Activated T-cell treated with anti-CD3 and anti-CD28 coated beads, Interleukin-2, amount 50 U/mL, for 72 hours (primary cell): ENCODE results near the gene ANKH. TPM values are rescaled to one million over a fixed set of nuclear protein-coding genes. Genes with fewer than 3 reads are reported as not detected.

Experiments
- ATAC-seq, 2 donors: fragments of 150-1000 bp; cut with Tn5 transposase; replicated peaks in 1 of 2; 2 replicates each; pipeline ENCODE4 v1.10.0; 2021; ENCODE audit warnings: moderate library complexity in 2 of 2, mild to moderate bottlenecking in 1 of 2
- DNase-seq, 2 donors: peaks; one replicate each; pipeline ENCODE4 v3.0.0; 2021 to 2022; ENCODE audit warnings: mixed read lengths in 1 of 2
- H3K27ac Mint-ChIP-seq: one replicate; pipeline ENCODE4 v1.8.0; 2022; ENCODE audit warnings: mild to moderate bottlenecking, moderate library complexity, mixed read lengths
- H3K27me3 Mint-ChIP-seq: one replicate; pipeline ENCODE4 v1.8.0; 2022; ENCODE audit warnings: low read depth, mixed read lengths
- H3K36me3 Mint-ChIP-seq, 2 donors: one replicate each; pipeline ENCODE4 v1.8.0; 2022; ENCODE audit warnings: mixed read lengths in 2 of 2, mild to moderate bottlenecking in 1 of 2; ENCODE audit not compliant: insufficient read depth in 2 of 2
- H3K4me1 Mint-ChIP-seq: one replicate; pipeline ENCODE4 v1.8.0; 2022; ENCODE audit warnings: low read depth, mixed read lengths
- H3K4me3 Mint-ChIP-seq, 2 donors: one replicate each; pipeline ENCODE4 v1.8.0; 2022; ENCODE audit warnings: mild to moderate bottlenecking in 2 of 2, mixed read lengths in 2 of 2, moderate library complexity in 2 of 2
- H3K9me3 Mint-ChIP-seq, 2 donors: one replicate each; pipeline ENCODE4 v1.8.0; 2022; ENCODE audit warnings: mixed read lengths in 2 of 2
- total RNA-seq, 2 donors: library from RNA; stranded (reverse); gene quantifications; one replicate each; pipeline ENCODE4 v1.2.3, GENCODE V29; 2022

Gene ANKH
- total RNA-seq, 2 donors from 2014 or later: 86.3 to 103 TPM

- ATAC-seq (no peak), DNase-seq (no peak)
- Mint-ChIP-seq H3K36me3 (peaks cover 4% of the 10 kb centered on the region in 2 donors), H3K4me1 (peaks cover 6% of the 10 kb centered on the region), H3K27ac (no peak overlapping the region), H3K9me3 (no peaks in the 10 kb centered on the region), H3K27me3 (no peaks in the 10 kb centered on the region), H3K4me3 (no peak overlapping the region)
Measured at GRCh38 chr5:14766584-14766983, 105.0 kb downstream of the ANKH start.

GRCh38 chr5:14765587-14765986 lies 106.0 kb downstream of the ANKH start:
- H3K27ac Mint-ChIP-seq: no peak overlapping the region
- no peak overlapping the region for H3K4me3 Mint-ChIP-seq
- H3K4me1 Mint-ChIP-seq: peaks cover 6% of the 10 kb centered on the region
- no peak for DNase-seq
- H3K36me3 Mint-ChIP-seq: peaks cover 4% of the 10 kb centered on the region in 2 donors
- no peak for ATAC-seq
- no peaks in the 10 kb centered on the region for H3K9me3 Mint-ChIP-seq
- no peaks in the 10 kb centered on the region for H3K27me3 Mint-ChIP-seq

GRCh38 chr5:14762549-14763216 lies 108.9 kb downstream of the ANKH start:
- Mint-ChIP-seq H3K4me1 (peaks cover 6% of the 10 kb centered on the region), H3K27ac (no peak overlapping the region), H3K27me3 (no peaks in the 10 kb centered on the region), H3K36me3 (peaks cover 4% of the 10 kb centered on the region in 2 donors), H3K4me3 (no peak overlapping the region), H3K9me3 (no peaks in the 10 kb centered on the region)
- ATAC-seq (no peak), DNase-seq (no peak)

GRCh38 chr5:14760548-14761002 lies 111.0 kb downstream of the ANKH start:
- DNase-seq (no peak), ATAC-seq (no peak)
- Mint-ChIP-seq H3K36me3 (peaks cover 0 to 3% of the 10 kb centered on the region in 2 donors), H3K4me1 (no peaks in the 10 kb centered on the region), H3K4me3 (no peak overlapping the region), H3K27ac (no peak overlapping the region), H3K9me3 (no peaks in the 10 kb centered on the region), H3K27me3 (no peaks in the 10 kb centered on the region)

GRCh38 chr5:14759744-14760547 lies 111.6 kb downstream of the ANKH start:
- DNase-seq (no peak), ATAC-seq (no peak)
- H3K9me3 Mint-ChIP-seq: no peaks in the 10 kb centered on the region
- H3K36me3 Mint-ChIP-seq: peaks cover 0 to 3% of the 10 kb centered on the region in 2 donors
- no peaks in the 10 kb centered on the region for H3K27me3 Mint-ChIP-seq
- no peak overlapping the region for H3K4me3 Mint-ChIP-seq
- no peaks in the 10 kb centered on the region for H3K4me1 Mint-ChIP-seq
- no peak overlapping the region for H3K27ac Mint-ChIP-seq

- H3K27ac Mint-ChIP-seq: no peak overlapping the region
- no peaks in the 10 kb centered on the region for H3K9me3 Mint-ChIP-seq
- DNase-seq: no peak
- peaks cover 3 to 7% of the 10 kb centered on the region in 2 donors for H3K36me3 Mint-ChIP-seq
- no peak overlapping the region for H3K4me3 Mint-ChIP-seq
- H3K4me1 Mint-ChIP-seq: no peaks in the 10 kb centered on the region
- no peaks in the 10 kb centered on the region for H3K27me3 Mint-ChIP-seq
- ATAC-seq: no peak
Measured at GRCh38 chr5:14757850-14758249, 113.7 kb downstream of the ANKH start.

GRCh38 chr5:14756478-14756877 lies 115.1 kb downstream of the ANKH start:
- ATAC-seq (no peak), DNase-seq (no peak)
- Mint-ChIP-seq H3K27me3 (no peaks in the 10 kb centered on the region), H3K9me3 (no peaks in the 10 kb centered on the region), H3K27ac (no peak overlapping the region), H3K4me1 (no peaks in the 10 kb centered on the region), H3K36me3 (peaks cover 3 to 8% of the 10 kb centered on the region in 2 donors), H3K4me3 (no peak overlapping the region)

- Mint-ChIP-seq H3K36me3 (peaks cover 3 to 10% of the 10 kb centered on the region in 2 donors), H3K4me3 (no peak overlapping the region), H3K27me3 (no peaks in the 10 kb centered on the region), H3K9me3 (no peaks in the 10 kb centered on the region), H3K4me1 (no peaks in the 10 kb centered on the region), H3K27ac (no peak overlapping the region)
- DNase-seq (no peak), ATAC-seq (no peak)
Measured at GRCh38 chr5:14753947-14754346, 117.6 kb downstream of the ANKH start.

GRCh38 chr5:14753292-14753691 lies 118.3 kb downstream of the ANKH start:
- H3K36me3 Mint-ChIP-seq: peaks cover 3 to 10% of the 10 kb centered on the region in 2 donors
- no peaks in the 10 kb centered on the region for H3K27me3 Mint-ChIP-seq
- no peaks in the 10 kb centered on the region for H3K4me1 Mint-ChIP-seq
- no peaks in the 10 kb centered on the region for H3K9me3 Mint-ChIP-seq
- H3K27ac Mint-ChIP-seq: no peak overlapping the region
- DNase-seq: no peak
- no peak for ATAC-seq
- H3K4me3 Mint-ChIP-seq: no peak overlapping the region

GRCh38 chr5:14752497-14753071 lies 119.0 kb downstream of the ANKH start:
- peaks cover 3 to 10% of the 10 kb centered on the region in 2 donors for H3K36me3 Mint-ChIP-seq
- H3K27ac Mint-ChIP-seq: no peak overlapping the region
- ATAC-seq (no peak), DNase-seq (no peak)
- H3K4me1 Mint-ChIP-seq: no peaks in the 10 kb centered on the region
- no peaks in the 10 kb centered on the region for H3K9me3 Mint-ChIP-seq
- no peak overlapping the region for H3K4me3 Mint-ChIP-seq
- no peaks in the 10 kb centered on the region for H3K27me3 Mint-ChIP-seq

- Mint-ChIP-seq H3K36me3 (peaks cover 5 to 7% of the 10 kb centered on the region in 2 donors), H3K4me3 (no peak overlapping the region), H3K27me3 (no peaks in the 10 kb centered on the region), H3K9me3 (no peaks in the 10 kb centered on the region), H3K4me1 (no peaks in the 10 kb centered on the region), H3K27ac (peak overlapping the region; percentile 2)
- ATAC-seq (no peak), DNase-seq (no peak)
Measured at GRCh38 chr5:14750712-14751111, 120.9 kb downstream of the ANKH start.

- H3K27me3 Mint-ChIP-seq: no peaks in the 10 kb centered on the region
- no peaks in the 10 kb centered on the region for H3K4me1 Mint-ChIP-seq
- H3K9me3 Mint-ChIP-seq: no peaks in the 10 kb centered on the region
- DNase-seq: no peak
- no peak for ATAC-seq
- no peak overlapping the region for H3K4me3 Mint-ChIP-seq
- H3K27ac Mint-ChIP-seq: no peak overlapping the region
- peaks cover 5 to 7% of the 10 kb centered on the region in 2 donors for H3K36me3 Mint-ChIP-seq
Measured at GRCh38 chr5:14749579-14750101, 121.9 kb downstream of the ANKH start.
